NOMO-1 (cell line): Measurements from ENCODE around the gene RPEL1.
"Not testable (repeated sequence)": the region's sequence is repeated elsewhere in the genome, so short reads cannot be mapped to it uniquely, and the experiment has no call there.

Source experiments
- DNase-seq, 2 experiments: peaks; one replicate each; lab custom pipeline; 2025; ENCODE audit not compliant: unreplicated experiment in 2 of 2; lab: John Stamatoyannopoulos, UW

RPEL1 gene

DNA sequence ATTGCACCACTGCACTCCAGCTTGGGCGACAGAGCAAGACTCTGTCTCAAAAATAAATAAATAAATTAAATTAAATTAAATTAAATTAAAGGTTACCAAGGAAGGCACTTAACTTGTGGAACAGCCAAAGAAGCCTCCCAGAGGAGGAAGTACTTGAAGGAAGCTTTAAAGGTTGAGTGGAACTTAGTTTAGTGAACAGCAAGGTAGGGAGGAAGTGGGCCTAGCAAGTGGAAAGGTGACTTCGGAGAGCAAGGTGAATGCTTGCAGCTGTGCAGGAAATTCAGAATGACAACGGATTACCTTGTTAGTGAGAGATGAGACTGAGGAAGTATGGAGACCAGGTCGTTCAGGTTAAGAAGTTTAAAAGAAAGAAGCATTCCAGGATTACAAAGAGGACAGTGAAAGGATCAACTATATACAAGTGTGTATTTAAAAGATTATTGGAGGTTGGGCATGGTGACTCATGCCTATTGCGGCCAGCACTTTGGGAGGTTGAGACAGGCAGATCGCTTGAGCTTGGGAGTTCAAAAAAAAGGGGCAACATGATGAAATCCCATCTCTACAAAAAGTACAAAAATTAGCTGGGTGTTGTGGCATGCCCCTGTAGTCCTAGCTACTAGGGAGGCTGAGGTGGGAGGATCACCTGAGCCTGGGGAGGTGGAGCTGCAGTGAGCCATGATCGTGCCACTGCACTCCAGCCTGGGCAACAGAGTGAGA lies 12.8 kb upstream of the RPEL1 start:
- peak; percentile 26 to 32 for DNase-seq

DNA sequence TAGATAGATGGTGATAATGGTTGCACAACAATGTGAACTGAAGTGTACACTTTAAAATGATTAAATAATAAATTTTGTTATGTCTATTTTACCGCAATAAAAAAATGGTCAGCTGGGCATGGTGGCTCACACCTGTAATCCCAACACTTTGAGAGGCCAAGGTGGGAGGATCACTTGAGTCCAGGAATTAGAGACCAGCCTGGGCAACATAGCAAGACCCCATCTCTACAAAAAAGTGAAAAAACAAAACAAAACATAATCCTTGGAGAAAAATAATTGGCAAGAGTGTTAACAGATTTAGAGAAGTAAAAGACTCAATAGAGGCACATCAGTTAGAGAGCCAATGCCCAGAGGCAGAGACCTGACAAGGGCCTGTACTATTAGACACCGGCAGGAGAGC lies 9.9 kb upstream of the RPEL1 start:
- DNase-seq = no peak

DNA sequence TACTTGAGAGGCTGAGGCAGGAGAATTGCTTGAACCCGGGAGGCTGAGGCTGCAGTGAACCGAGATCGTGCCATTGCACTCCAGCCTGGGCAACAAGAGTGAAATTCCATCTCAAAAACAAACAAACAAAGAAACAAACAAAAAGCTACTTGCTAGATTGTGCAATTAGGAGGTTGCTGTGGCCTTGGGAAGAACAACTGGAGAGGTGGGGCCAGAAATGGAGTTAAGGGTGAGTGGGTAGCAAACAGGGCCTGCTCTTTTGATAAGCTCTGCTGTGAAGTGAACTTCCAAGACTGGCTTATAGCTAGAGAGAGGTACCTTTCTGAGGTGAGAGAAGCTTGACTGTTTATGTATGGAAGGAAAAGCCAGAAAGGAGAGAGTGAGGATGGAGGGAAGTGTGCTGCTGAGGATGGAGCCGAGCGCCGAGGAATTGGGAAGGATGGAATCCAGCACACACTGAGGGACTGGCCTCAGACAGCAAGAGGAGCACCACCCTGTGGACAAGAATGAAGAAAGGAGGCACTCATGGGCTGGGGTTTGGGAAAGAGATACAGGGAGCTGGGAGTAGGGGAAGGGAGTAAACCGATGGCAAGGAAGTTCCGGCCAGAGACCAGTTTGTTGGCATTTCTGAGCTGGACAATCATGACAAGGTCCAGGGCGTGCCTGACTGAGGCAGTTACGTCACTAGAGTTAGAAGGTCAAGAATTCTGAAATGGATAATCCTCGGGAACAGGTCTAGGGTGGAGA lies 7.0 kb upstream of the RPEL1 start:
- DNase-seq = no peak

DNA sequence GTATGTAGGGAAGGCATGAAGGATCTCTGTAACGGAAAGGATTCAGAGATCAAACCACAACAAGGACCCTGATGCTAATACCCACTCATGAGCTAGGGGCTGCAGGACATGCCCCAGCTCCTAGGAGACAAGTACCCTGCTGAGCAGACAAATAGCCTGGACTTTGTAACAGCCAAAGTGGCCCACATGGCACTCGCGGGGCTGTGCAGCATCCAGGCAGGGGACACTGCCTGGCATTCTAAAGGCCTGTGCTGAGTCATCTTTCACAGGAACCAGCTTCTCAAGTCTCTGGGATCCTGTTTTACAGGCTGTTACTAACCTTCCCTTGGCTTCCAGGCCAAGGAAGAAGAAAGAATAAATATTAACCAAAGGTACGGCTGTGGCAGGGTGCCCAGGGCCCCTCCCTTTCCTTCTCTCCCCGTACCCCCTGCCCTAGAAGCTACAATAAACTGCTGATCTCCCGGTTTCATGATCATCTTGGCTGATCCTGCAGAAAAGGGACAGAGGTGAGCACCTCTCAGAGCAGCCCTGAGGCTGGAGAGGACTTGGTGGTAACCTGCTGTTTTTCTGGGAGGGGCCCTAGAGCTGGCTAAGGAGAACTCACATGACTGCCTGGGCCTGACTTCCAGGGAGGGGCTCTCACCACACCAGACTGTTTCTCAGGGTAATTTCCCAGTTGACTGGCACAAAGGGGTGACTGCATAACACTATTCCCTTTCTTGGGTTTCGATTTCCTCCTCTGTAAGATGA lies 4.2 kb upstream of the RPEL1 start:
- peak; percentile 42 to 48 for DNase-seq

DNA sequence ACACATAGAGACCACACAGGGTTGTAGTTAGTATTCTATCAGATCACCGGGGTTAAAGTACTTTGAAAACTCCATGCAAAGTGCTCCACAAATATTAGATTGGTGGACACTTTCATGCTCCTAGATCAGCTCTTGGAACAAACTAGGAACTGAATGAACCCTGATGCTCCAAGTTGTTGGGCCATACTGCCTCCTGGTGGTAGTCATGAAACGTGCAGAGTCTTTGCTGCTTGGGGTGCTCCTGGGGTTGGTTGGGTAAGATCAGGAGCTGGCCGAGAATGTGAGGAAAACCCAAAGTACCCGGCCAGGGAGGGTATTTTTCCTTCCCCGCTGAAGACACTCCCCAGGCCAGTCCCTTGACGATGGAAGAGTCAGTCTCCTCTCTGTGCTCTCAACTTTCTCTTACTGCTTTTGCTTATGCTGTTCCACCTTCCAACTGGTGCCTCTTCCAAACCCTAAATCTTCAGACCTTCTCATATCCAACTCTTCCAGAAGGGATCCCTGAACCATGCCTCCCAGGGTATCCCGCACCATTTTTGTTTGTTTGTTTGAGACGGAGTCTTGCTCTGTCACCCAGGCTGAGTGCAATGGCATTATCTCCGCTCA lies 918 bp upstream of the RPEL1 start:
- DNase-seq = peak; percentile 65 to 68

DNA sequence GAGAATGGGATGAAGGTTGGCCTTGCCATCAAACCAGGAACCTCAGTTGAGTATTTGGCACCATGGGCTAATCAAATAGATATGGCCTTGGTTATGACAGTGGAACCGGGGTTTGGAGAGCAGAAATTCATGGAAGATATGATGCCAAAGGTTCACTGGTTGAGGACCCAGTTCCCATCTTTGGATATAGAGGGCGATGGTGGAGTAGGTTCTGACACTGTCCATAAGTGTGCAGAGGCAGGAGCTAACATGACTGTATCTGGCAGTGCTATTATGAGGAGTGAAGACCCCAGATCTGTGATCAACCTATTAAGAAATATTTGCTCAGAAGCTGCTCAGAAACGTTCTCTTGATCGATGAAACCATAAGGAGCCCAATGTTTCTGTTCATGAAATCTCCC lies 637 bp downstream of the RPEL1 start:
- DNase-seq = no peak

DNA sequence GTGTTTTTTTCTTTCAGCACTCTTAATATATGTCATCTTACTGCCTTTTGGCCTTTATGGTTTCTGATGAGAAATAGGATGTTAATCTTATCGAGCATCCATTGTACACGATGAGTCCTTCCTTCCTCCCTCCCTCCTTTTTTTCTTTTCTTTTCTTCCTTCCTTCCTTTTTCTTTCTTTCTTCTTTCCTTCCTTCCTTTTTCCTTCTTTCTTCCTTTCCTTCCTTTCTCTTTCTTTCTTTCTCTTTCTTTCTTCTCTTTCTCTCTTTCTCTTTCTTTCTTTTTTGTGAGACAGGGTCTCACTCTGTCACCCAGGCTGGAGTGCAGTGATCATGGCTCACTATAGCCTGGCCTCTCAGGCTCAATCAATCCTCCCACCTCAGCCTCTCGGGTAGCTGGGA lies 8.4 kb downstream of the RPEL1 start:
- DNase-seq = no peak

DNA sequence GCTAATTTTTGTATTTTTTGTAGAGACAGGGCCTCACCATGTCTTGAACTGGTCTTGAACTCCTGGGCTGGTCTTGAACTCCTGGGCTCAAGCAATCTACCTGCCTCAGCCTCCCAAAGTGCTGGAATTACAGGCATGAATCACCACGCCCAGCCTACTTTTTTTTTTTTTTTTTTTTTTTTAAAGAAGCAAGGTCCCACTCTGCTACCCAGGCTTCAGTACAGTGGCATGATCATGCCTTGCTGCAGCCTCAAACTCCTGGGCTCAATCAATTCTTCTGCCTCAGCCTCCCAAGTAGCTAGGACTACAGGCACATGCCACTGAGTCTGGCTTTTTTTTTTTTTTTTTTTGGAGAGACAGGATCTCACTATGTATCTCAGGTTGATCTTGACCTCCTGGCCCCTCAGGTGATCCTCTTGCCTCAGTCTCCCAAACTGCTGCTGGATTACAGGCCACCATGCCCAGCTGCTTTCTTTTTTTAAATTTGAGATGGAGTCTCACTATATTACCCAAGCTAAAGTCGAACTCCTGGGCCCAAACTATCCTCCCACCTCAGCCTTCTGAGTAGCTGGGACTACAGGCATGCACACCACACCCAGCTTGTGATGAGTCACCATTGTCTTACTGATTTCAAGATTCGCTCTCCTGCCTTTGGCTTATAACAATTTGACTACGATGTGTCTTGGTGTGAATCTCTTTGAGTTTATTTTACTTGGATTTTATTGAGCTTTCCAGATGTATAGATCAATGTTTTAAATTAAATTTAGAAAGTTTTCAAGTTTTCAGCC lies 9.0 kb downstream of the RPEL1 start:
- DNase-seq = no peak

DNA sequence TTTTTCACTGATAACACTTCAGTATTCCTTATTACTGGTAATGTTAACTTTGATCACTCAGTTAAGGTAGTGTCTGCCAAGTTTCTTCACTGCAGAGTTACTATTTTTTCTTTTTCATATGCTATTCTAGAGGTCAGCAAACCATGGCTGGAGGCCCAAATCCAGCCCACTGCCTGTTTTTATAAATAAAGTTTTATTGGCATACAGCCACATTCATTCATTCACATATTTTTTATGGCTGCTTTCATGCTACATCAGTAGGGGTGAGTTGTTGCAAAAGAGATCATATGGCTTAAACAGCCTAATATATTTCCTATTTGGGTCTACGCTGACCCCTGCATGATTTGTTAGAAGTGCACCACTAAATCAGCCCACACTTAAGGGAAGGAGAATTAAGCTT lies 10.9 kb downstream of the RPEL1 start:
- DNase-seq = no peak

DNA sequence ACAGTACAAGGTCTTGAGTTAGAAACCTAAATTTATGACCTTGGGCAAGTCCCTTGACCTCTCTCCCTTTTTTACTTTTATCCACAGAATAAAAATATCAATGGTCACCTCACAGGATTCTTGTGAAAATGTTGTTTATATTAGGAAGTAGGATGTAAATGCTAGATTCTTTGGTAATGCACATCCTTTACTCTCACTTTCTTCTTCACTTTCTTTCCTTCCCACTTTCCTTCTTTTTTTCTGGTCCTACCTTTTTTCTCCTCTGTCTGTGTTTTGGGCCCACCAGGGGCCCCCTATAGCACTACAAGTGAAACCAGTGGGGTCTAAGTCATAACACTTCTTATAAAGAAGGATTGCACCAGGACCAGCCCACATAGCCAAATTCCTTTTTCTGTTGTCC lies 12.1 kb downstream of the RPEL1 start:
- DNase-seq = no peak

DNA sequence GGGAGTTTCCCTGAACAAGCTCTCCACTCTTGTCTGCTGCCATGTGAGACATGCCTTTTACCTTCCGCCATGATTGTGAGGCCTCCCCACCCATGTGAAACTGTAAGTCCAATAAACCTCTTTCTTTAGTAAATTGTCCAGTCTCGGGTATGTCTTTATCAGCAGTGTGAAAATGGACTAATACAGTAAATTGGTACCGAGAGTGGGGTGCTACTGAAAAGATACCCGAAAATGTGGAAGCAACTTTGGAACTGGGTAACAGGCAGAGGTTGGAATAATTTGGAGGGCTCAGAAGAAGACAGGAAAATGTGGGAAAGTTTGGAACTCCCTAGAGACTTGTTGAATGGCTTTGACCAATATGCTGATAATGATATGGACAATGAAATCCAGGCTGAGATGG lies 13.2 kb downstream of the RPEL1 start:
- DNase-seq = not testable (repeated sequence)

DNA sequence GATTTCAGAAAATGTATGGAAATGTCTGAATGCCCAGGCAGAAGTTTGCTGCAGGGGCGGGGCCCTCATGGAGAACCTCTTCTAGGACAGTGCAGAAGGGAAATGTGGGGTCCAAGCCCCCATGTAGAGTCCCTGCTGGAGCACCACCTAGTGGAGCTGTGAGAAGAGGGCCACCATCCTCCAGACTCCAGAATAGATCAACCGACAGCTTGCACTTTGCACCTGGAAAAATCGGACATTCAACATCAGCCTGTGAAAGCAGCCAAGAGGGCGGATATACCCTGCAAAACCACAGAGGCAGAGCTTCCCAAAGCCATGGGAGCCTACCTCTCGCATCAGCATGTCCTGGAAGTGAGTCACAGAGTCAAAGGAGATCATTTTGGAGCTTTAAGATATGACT lies 14.3 kb downstream of the RPEL1 start:
- no peak for DNase-seq

DNA sequence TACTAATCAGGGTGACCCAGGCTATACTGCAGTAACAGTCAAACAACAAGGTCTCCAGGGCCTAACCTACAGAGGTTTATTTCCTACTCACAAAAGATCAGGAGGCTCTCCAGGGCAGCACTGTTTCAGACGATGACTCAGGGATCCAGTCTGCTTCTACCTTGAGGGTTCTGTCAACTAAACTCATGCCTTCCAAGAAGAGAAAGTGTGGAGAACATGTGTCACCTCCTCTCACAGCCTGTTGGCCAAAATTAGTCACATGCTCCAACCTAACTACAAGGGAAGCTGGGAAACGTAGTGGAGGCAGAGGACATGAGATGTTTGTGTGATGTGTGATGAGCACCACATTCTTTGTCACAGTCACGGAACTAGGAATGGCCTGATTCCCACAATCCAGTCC lies 16.5 kb downstream of the RPEL1 start:
- no peak for DNase-seq

DNA sequence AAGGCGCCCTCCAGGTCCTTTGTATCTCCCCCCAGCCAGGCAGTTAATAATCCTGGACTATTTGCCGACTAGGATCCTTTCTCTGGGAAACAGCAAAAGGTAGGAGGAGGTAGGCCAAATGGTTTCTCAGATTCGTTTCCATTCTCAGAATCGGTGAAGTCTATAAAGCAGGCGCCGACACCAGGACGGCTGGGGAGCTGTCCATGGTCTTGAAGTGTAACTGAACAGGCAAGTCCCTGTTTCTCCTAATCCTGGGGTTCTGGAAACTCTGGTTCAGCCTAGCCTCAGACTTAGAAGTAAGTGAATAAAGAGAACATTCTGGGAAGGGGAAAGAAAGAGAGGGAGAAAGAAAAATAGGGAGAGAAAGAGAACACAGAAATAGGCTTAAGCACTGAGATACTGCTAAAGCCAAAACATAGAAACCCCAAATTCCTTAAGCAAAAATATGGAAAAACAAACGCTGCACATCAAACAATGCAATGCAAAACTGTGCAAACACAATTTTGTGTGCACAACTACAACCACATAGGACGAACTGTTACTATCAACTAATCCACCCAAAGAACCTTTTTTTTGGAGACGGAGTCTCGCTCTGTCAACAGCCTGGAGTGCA lies 20.1 kb downstream of the RPEL1 start:
- DNase-seq = peak in 1 of 2 experiments; percentile 27

DNA sequence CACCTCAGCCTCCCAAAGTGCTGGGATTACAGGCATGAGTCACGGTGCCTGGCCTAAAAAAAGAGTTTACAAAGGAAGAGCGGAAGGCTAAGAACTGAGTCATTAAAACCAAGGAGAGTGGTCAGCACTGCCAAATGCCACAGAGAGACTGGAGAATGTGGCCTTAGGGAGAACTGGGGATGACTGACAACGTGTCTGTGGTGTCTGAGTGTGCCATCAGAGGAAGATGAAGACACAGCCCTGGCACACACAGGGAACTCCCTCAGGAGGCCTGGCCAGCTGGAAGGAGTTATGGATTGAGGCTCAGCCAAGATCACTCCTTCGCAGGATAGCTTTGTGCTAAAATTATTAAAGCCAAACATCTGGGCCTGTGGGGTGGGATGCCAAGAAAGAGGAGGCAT lies 27.4 kb downstream of the RPEL1 start:
- DNase-seq = no peak

DNA sequence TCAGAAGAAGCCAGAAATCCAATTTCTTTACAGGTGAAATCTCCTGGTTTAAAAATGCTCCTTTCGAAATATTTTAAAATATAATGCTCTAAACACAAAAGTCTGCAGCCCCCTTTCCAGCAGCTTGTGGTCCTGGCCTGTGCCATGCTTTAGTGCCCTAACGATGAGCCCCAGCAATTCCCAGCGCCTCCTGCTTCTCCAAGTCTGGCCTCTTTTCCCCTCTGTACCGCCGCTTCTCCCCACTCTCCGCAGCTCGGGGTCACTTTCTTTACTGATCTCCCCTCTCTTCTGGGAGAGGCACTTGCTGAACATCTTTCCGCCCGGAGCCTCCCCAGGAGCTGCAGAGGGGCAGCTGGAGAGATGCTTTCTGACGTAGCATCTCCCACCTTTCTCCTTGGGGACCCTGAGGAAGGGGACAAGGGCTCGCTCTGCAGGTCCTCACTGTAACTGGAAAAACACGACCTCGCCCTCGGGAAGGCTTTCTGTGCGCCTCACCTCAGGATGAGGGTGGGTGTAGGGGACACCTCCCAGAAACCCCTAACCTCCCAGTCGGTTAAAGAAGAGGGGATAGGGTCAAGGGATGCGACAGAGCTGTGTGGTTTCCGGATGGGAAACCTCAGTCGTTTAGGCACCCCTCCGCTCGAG lies 30.7 kb downstream of the RPEL1 start:
- DNase-seq = no peak

DNA sequence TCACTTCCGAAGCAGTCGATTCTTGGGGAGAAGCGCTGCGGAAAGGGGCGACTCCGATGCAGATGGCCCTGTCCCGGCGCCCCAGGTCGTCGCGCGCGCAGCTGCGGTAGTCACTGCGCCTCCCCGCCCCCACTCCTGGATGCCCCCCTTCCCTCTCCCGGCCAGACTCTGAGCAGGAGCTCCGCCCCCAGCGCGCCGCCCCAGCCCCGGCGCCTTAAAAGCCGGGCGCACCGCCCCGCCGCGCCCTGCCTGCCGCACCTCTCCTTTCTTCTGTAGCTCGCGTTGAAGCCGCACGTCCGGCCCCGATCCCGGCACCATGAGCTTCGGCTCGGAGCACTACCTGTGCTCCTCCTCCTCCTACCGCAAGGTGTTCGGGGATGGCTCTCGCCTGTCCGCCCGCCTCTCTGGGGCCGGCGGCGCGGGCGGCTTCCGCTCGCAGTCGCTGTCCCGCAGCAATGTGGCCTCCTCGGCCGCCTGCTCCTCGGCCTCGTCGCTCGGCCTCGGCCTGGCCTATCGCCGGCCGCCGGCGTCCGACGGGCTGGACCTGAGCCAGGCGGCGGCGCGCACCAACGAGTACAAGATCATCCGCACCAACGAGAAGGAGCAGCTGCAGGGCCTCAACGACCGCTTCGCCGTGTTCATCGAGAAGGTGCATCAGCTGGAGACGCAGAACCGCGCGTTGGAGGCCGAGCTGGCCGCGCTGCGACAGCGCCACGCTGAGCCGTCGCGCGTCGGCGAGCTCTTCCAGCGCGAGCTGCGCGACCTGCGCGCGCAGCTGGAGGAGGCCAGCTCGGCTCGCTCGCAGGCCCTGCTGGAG lies 31.4 kb downstream of the RPEL1 start, which contains the start of gene INA:
Gene INA (plus strand): TSS at position 243 of the 817 bp plus-strand sequence. CDS start 74 bp downstream, at position 317.
- DNase-seq = no peak

DNA sequence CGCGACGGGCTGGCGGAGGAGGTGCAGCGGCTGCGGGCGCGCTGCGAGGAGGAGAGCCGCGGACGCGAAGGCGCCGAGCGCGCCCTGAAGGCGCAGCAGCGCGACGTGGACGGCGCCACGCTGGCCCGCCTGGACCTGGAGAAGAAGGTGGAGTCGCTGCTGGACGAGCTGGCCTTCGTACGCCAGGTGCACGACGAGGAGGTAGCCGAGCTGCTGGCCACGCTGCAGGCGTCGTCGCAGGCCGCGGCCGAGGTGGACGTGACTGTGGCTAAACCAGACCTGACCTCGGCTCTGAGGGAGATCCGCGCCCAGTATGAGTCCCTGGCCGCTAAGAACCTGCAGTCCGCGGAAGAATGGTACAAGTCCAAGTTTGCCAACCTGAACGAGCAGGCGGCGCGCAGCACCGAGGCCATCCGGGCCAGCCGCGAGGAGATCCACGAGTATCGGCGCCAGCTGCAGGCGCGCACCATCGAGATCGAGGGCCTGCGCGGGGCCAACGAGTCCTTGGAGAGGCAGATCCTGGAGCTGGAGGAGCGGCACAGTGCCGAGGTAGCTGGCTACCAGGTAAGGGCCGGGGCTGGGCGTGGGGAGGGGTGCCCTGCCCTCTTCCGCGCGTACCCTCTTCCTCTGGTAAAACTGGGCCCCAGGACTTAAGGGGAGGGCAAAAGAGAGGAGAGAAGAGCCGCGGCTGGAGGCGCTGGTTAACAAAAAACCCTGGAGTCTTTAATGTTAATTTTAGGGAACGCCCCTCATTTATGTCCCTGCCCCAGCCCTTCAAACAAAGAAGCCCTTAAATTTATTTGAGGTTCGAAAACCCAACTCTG lies 32.2 kb downstream of the RPEL1 start:
- DNase-seq = no peak
